NCI-H1105 (cell line): ENCODE results near the gene NPIPB2.
"Not testable (repeated sequence)": the region's sequence is repeated elsewhere in the genome, so short reads cannot be mapped to it uniquely, and the experiment has no call there.

ENCODE experiments used
- DNase-seq: peaks from one replicate; lab custom pipeline; 2025; lab: John Stamatoyannopoulos, UW

NPIPB2 gene

GRCh38 chr16:11957591-11958395, 15.9 kb upstream of the NPIPB2 start:
- DNase-seq: no peak

DNA sequence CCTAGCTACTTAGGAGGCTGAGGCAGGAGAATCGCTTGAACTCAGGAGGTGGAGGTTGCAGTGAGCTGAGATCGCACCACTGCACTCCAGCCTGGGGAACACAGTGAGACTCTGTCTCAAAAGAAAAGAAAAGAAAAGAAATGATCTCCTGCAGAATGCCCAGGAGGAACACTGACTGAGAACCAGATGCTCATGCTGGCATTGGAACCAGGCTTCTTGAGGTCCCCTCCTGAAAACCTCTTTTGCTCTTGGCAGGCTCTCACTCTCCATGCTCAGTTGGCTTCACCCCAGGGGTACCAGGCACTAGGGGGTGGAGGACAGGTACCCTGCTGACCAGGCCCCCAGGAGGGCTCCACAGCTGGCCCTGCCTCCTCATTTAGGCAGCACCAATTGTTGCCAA, 14.7 kb upstream of the NPIPB2 start:
- no peak for DNase-seq

DNA sequence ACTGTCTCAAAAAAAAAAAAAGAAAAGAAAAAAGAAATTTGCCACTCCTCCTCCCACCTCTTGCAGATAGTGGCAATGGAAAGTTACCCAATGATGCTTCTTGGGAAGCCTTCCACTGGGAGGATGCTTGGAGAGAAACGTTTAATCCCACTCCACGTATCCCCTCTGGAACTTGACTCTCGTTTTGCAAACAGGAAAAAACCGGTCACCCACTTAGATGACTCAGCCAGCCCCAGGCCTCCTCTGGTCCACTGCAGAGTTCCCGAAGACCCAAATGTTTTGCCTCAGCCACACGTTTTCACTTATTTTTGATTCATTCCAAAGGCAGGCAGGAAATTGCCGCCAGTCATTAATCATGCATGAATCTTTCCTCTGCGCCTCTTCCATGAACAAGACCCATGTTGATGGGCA, 13.9 kb upstream of the NPIPB2 start:
- DNase-seq: no peak

DNA sequence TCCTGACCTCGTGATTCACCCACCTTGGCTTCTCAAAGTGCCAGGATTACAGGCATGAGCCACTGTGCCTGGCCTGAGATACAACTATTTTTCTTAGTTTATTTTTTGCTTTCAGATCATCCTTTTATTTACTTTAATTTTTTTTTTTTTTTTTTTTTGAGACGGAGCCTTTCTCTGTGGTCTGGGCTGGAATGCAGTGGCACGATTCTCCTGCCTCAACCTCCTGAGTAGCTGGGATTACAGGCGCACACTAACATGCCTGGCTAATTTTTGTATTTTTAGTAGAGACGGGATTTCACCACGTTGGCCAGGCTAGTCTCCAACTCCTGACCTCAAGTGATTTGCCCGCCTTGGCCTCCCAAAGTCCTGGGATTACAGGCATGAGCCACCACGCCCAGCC, 11.7 kb upstream of the NPIPB2 start:
- DNase-seq: not testable (repeated sequence)

DNA sequence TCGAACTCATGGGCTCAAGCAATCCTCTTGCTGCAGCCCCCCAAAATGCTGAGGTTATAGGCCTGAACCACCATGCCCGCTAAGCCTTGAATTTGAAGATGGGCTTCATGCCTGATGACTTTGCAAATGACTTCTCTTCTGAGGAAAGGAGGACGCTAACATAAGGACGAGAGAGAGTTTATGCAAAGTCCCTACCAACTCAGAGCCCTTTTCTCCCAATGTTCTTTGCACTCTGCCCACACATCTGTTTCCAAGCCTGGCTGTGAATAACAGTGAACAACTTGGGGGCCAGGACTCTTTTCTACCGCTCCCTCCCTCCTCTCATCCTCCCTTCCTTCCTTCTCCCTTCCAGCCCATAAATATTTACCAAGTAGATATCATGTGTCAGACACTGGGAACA, 8.5 kb upstream of the NPIPB2 start:
- DNase-seq: no peak

- DNase-seq: peak; percentile 40
Observed at GRCh38 chr16:11949527-11949926, 7.7 kb upstream of the NPIPB2 start.

DNA sequence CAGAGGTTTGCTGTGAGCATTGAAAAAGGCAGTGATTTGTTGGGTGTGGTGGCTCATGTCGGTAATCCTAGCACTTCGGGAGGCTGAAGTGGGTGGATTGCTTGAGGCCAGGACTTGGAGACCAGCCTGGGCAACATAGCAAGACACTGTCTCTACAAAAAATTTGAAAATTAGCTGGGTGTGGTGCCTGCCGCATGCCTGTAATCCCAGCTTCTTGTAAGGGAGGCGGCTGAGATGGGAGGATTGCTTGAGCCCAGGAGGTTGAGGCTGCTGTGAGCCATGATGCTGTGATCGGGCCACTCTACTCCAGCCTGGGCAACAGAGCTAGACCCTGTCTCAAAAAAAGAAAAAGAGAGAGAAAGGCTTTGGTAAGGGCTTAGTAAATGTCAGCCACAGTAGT, 7.0 kb upstream of the NPIPB2 start:
- DNase-seq: no peak

GRCh38 chr16:11946433-11946832, 4.6 kb upstream of the NPIPB2 start:
- DNase-seq: no peak

DNA sequence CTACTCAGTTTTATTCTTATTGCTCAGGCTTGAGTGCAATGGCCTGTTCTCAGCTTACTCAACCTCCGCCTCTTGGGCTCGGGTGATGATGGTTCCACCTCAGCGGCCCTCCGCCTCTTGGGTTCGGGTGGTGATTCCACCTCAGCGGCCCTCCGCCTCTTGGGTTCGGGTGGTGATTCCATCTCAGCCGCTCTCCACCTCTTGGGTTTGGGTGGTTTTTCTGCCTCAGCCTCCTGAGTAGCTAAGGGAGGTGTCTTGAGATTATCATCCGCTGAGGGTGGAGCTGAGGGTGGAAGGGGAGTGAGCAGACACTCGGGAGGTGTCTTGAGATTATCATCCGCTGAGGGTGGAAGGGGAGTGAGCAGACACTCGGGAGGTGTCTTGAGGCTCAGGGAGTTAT, 14.5 kb downstream of the NPIPB2 start:
- not testable (repeated sequence) for DNase-seq

GRCh38 chr16:11924046-11924445, 17.8 kb downstream of the NPIPB2 start:
- DNase-seq: not testable (repeated sequence)

GRCh38 chr16:11916524-11917285, 25.1 kb downstream of the NPIPB2 start:
- DNase-seq: no peak

DNA sequence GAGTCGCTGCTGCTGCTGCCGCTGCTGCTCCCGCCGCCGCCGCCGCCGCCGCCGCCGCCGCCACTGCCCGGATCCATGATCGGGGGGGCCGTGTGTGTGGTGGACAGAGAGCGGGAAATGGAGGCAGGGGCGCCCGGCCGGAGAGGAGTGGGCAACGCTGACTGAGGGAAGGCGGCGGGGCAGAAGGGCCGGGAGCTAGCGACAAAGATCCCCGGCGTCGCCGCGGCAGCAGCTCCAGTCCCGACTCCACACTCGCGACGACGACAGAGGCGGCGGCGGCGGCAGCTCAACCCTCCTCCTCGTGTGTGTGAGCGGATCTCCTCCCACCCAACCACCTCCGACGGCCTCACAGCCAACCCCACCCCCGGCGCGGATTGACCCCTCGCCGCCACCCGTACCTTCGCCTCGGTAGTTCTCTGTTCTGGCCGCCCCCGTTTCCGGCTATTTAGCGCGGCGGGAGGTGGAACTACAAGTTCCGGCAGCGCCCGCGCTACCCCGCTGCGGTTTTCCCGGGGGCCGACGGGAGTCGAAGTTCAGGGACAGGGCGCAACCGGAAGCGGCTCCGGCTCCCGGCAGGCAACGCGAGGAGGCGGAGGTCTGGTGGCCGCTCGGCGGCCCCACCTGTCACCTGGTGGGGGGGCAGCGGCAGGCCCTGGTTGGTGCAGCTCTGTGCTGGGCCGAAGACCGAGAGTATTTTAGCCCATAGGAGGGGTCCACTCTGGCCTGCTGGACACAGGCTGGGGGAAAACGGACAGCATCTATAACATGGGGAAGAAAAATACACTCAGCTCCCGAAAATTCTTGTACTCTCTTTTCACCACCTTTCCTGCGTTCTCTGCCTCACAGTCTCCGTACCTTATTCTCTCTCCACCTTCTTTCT, 26.0 kb downstream of the NPIPB2 start, which contains the start of gene GSPT1:
TSS of gene GSPT1 (minus strand) at position 313 of the 880 bp plus-strand sequence. CDS start at position 77, 236 bp downstream.
- peak; percentile 97 for DNase-seq

GRCh38 chr16:11915114-11915643, 26.7 kb downstream of the NPIPB2 start:
- no peak for DNase-seq

DNA sequence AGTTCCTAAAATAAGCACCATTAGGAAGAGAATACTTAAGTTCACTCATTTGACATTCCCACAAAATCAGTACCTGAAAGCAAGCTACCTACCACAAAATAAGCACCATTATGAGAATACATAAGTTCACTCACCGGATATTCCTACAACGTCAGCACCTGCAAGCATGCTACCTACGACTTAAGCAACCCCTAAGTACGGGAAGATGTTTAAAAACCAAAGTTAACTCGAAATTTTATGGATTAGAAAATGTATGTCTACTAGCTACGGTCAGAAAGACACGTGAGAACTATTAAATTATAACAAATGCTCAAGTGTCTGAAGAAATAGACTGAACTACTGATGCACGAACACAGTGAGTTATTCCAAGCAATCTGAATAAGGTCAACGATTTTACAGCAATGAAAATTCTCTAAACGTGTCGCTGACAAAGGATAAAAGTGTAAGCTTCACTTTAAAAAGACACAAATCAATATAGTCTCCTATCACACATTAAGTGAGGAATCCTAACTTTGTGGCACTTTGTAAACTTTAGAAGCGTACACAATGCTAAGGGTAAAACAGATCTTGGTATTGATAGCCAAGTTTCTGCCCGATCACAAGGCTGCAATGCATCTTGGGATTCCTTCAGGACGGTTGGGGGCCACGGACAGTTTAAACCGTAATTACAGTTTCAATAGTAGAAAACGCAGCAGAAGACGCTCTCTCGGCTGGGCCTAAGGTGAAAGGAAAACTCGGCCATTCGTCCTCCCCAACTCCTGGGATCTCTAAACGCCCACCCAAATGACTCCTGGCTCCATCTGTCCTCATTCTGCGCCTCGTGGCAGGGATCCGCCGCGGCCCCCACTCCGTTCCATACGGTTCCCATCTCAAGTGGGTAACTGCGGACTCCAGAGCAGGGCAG, 27.4 kb downstream of the NPIPB2 start:
- DNase-seq: no peak

DNA sequence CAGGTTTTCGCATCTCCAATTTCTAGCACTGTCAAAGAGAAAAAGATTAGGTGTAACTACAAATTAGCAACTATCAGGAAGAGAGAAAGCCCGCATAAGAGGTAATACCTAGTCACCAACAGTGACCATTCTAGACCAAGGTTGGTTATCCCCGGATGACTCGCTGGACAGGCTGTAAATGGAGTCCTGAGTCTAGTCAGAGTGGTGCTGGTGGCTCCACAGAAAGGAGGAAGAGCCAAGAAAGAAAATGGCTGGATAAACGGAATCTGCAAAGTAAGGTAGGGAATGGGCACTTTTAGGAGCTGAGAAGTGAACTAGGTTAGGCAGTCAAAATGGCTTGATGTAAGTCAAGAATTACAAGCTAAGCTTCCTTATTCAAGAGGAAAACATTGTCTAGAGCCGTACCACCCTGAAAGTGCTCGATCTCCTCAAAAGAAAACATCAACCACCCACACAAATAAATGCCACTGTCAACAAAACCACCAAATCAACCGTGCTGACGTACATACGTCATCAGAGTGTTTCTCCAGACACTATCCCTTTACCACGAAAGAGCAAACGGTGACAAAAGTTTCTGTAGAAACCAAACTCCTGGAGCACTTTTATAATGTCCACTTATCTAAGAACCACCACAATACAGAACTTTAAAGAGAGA, 28.3 kb downstream of the NPIPB2 start:
- DNase-seq: no peak

- DNase-seq: no peak
Observed at GRCh38 chr16:11909653-11910545, 31.9 kb downstream of the NPIPB2 start.

DNA sequence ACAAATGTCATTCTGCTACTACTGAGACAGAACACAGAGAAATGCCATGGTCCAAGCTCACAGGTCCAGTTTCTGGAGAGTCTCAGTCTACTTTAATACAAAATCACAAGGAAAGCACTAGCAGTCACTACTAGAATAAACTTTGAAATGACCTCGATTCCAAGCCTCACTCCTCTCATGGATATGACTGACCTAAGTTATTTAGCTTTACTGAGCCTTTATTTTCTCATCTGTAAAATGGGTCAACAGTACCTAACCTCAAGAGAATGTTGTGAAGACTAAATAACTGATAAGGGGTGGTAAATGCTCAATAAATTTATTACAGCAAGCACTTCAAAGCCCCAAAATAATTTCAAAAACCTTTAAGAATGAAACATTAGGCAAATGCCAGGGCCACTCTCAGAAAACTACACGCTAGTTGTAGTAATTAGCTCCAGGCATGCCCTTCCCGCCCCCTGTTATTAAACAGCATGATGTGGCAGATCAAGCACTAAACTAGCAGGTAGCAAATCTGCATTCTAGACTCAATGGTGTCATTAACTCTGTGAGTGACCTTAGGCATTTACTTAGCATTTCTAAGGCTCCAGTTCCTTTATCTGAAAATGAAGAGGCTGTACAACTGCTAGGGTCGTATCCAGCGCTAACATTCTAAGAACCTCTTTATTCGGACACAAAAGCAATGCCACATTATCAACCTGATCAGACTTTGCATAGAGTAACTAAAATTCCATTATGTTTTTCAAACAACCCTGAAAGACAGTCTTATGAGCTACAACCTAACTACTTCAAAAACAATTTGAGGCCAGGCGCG, 34.5 kb downstream of the NPIPB2 start:
- DNase-seq: no peak

GRCh38 chr16:11903906-11904305, 37.9 kb downstream of the NPIPB2 start:
- no peak for DNase-seq
